ENCODE measurements around the gene C2orf92.

C2orf92 gene

DNA sequence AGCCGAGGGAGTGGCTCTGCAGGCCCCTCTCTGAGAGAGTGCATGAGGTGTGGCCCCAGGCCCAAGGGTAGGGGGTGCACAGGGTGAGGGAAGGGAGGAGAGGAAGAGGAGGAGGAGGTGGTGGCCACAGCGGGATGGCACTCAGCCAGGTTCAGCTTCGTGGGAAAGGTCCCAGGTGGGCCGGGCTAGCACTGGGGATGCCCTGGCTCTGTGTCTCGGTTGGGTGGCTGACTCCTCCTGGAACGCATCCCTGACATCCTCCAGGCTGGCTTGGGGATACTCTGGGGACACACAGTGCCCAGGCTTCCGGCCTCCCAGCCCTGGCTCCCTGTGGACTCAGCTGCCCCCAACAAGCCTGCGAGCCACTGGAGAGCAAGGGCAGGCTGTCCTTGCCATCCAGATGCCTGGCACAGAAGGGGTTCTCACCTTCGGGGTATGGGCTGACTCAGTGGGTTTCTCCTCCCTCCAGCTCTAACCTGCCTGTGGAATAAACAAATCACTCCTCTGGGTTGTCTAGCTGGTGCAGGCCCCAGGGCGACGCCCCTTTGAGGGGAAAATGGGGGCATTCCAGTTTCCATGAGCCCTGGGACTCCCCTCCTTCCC is 43.3 kb downstream of the C2orf92 start:
- DNase-seq (ENCODE audit: low read depth, low spot score): no peak
- CTCF ChIA-PET: interaction anchor here (0.9 to 13.7 kb wide), 3 partner anchors 14 to 122 kb away, joined by 3 to 134 read pairs (median 4); no protein-coding TSS in a partner anchor
- POLR2A ChIA-PET: no interaction called here
- TF ChIP-seq, protein P1, sequence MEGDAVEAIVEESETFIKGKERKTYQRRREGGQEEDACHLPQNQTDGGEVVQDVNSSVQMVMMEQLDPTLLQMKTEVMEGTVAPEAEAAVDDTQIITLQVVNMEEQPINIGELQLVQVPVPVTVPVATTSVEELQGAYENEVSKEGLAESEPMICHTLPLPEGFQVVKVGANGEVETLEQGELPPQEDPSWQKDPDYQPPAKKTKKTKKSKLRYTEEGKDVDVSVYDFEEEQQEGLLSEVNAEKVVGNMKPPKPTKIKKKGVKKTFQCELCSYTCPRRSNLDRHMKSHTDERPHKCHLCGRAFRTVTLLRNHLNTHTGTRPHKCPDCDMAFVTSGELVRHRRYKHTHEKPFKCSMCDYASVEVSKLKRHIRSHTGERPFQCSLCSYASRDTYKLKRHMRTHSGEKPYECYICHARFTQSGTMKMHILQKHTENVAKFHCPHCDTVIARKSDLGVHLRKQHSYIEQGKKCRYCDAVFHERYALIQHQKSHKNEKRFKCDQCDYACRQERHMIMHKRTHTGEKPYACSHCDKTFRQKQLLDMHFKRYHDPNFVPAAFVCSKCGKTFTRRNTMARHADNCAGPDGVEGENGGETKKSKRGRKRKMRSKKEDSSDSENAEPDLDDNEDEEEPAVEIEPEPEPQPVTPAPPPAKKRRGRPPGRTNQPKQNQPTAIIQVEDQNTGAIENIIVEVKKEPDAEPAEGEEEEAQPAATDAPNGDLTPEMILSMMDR (IDR thresholded peaks at IDR 0.05; ENCODE audit: insufficient read depth, low read length, missing control alignments): no peak
- no peak overlapping the region for H3K4me3 ChIP-seq (ENCODE audit: low read depth, low read length)

DNA sequence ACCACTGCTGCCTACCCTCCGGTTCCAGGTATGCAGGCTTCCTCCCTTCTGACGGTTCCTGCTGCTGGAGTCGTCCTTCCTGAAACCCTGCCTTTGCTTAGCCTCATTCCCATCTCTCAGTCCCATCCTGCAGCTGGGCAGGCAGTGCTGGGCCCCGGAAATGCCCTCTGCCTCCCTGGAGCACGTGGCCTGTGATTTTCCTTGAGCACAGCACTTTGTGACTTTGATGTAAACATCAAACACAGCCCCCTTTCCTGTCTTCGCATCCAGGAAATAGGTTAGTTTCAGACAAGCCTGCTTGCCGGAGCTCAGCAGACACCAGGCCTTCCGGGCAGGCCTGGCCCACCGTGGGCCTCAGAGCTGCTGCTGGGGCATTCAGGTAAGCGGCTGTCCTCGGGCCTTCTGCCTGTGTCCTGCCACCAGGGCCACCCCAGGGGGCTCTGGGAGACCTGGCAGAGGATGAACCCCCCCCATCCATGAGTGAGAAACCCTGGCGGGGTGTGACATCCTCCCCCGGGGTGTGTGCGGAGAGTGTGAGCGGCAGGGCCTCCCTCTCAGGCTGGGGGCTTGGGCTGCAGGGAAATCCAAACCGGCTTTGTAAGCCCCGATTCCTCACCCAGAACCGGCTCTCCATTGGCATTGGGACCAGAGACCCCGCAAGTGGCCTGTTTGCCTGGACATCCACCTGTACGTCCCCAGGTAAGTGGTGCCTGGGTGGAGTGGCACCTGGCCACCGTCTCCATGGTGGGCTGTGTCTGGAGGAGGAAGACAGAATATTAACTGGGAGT is 44.0 kb downstream of the C2orf92 start, which contains the start of gene ZAP70:
TSS of gene ZAP70 (plus strand) at position 281 of the 788 bp plus-strand sequence. CDS start 10,461 bp downstream, outside the sequence.
- DNase-seq (ENCODE audit: low read depth, low spot score): no peak
- TF ChIP-seq, protein P1 (IDR thresholded peaks at IDR 0.05; ENCODE audit: insufficient read depth, low read length, missing control alignments): no peak
- CTCF ChIA-PET: interaction anchor here (1.3 to 13.7 kb wide), 2 partner anchors 15 to 123 kb away, joined by 3 to 134 read pairs; no protein-coding TSS in a partner anchor
- no peak within 1 kb of the TSS for H3K4me3 ChIP-seq (ENCODE audit: low read depth, low read length)
- POLR2A ChIA-PET: no interaction called here

DNA sequence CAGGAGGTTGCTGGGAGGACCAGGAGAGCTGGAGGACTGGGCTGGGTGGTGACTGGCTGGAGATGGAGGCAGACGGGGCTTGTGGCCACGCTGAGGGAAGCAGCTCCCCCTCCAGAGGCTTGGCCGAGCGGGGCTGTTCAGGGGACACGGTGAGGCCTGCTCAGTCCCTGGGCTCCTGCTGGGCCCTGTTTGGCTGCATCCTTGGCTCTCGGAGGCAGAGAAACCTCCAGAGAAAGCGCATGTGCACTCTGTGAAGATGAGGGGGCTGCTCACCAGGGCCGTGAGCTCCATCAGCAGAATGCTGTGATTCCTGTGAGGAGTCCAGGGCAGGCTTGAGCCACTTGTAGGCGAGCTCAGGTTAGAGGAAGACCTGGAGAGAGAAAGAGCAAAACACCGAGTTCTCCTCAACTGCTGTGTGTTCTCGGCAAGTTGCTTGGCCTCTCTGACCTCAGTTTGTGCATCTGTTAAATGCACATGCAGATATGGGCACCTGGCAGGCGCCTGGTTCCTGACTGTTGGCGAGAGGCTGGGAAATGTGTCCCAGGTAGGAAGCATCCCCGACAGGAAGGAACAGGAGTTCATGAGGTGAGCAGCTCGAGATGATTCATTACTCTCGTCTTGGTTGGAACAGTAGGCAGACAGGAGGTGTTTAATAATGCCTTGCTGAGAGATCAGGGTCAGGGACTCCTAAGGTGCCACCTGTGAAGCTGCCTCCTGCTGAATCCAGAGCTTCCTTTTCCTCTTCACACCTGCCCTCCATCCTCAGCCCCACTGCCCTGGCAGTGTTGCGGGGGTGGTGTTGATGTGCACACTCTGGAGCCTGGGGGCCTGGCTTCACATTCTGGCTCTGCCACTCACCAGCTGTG is 44.8 kb downstream of the C2orf92 start:
- no peak overlapping the region for H3K4me3 ChIP-seq (ENCODE audit: low read depth, low read length)
- ChIA-PET POLR2A (no interaction called here), CTCF (interaction anchor here (13.7 kb wide), 1 partner anchor 16 kb away, joined by 134 read pairs; no protein-coding TSS in a partner anchor)
- TF ChIP-seq, protein P1 (IDR thresholded peaks at IDR 0.05; ENCODE audit: insufficient read depth, low read length, missing control alignments): no peak
- no peak for DNase-seq (ENCODE audit: low read depth, low spot score)

DNA sequence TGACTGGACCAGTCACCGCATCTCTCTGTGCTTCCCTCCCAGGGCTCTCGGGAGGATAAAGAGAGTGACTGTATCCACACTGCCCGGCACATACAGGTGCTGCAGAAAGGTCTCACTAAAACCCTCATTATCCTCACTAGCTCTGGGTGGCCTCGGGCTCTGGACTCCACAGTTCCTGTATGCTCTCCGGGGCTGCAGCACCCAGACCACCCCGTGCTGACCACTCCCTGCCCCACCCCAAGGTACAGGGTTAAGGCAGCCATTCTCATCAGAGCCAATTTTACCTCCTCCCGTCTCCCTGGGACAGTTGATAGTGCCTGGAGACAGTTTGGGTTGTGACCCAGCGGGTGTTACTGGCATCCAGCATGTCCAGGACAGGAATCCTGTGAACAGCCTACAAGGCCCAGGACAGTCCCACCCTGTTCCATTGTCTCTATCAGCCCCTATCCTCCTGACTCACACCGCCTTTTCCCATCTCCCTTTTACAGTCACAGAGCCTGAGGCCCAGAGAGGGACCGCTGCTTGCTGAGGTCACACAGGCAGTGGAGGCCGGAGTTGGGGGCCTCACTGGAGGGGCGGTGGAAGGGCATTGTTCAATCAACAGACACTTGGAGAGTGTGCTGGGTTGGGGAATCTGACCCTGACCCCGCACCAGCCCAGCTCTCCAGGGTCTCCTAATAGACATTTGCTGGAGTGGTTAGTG is 45.6 kb downstream of the C2orf92 start:
- DNase-seq (ENCODE audit: low read depth, low spot score): no peak
- ChIA-PET CTCF (interaction anchor here (13.7 kb wide), 1 partner anchor 16 kb away, joined by 134 read pairs; no protein-coding TSS in a partner anchor), POLR2A (no interaction called here)
- TF ChIP-seq, protein P1 (IDR thresholded peaks at IDR 0.05; ENCODE audit: insufficient read depth, low read length, missing control alignments): no peak
- no peak overlapping the region for H3K4me3 ChIP-seq (ENCODE audit: low read depth, low read length)

DNA sequence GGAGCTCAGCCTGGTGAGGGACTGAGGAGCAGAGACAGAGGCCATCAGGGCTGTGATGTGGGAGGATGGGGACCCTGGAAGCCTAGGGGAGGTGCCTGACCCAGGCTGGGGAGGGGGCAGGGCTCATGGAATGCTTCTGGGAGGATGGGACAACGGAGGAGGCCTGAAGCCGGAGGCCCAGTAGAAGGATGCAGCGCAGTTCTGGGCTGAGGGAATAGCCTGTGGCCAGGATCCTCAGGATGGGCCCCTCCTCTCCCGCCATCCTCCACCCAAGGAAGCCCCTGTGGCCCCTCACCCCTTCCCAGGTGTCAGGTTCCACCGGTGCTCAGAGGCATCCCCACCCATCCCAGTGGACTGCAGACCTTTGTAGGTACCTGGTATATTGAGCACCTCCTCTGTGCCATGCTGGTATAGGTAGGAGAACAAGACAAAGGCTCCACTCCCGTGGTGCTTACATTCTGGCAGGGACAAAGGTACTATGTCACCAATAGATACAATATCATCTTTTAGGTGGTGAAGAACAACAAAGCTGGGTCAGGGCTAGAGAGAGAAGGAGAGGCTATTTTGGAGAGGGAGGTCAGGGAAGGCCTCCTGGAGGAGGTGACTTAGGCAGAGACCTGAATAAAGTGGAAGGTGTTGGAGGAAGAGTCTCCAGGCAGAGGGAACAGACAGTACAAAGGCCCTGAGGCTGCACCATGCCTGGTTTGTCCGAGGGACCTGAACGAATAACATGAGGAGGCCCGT is 46.6 kb downstream of the C2orf92 start:
- POLR2A ChIA-PET: no interaction called here
- CTCF ChIA-PET: interaction anchor here (13.7 kb wide), 1 partner anchor 17 kb away, joined by 134 read pairs; no protein-coding TSS in a partner anchor
- TF ChIP-seq, protein P1 (IDR thresholded peaks at IDR 0.05; ENCODE audit: insufficient read depth, low read length, missing control alignments): no peak
- H3K4me3 ChIP-seq (ENCODE audit: low read depth, low read length): no peak overlapping the region
- DNase-seq (ENCODE audit: low read depth, low spot score): no peak
